HL-60/S4 treated with retinoic acid at 250 ng/mL for 4 days and 3 days (cell line): Measurements from ENCODE around the gene INPP5D.

Source experiments
- in situ Hi-C: fragments of 300-500 bp; cut with MboI; formaldehyde crosslinking; loops from 2 replicates; pipeline ENCODE4 v1.7.0; 2022; ENCODE audit warnings: low sequenced_read_pairs

The INPP5D gene

GRCh38 chr2:233075141-233075965 is 15.2 kb downstream of the INPP5D start:
- in situ Hi-C loops: no loop called here

- in situ Hi-C loops: no loop called here
Measured at GRCh38 chr2:233075966-233076339, 15.8 kb downstream of the INPP5D start.

GRCh38 chr2:233076749-233077148 is 16.6 kb downstream of the INPP5D start:
- in situ Hi-C loops: no loop called here

- in situ Hi-C loops: no loop called here
Measured at GRCh38 chr2:233079473-233079877, 19.3 kb downstream of the INPP5D start.

- in situ Hi-C loops: no loop called here
Measured at GRCh38 chr2:233079953-233080835, 20.1 kb downstream of the INPP5D start.

- in situ Hi-C loops: no loop called here
Measured at GRCh38 chr2:233080836-233081229, 20.7 kb downstream of the INPP5D start.

- in situ Hi-C loops: no loop called here
Measured at GRCh38 chr2:233081232-233081730, 21.1 kb downstream of the INPP5D start.

GRCh38 chr2:233081731-233082221 is 21.6 kb downstream of the INPP5D start:
- in situ Hi-C loops: no loop called here

- in situ Hi-C loops: no loop called here
Measured at GRCh38 chr2:233082222-233082930, 22.2 kb downstream of the INPP5D start.

- in situ Hi-C loops: no loop called here
Measured at GRCh38 chr2:233082931-233083755, 23.0 kb downstream of the INPP5D start.

GRCh38 chr2:233083782-233084181 is 23.6 kb downstream of the INPP5D start:
- in situ Hi-C loops: no loop called here

- in situ Hi-C loops: no loop called here
Measured at GRCh38 chr2:233084488-233084887, 24.3 kb downstream of the INPP5D start.

GRCh38 chr2:233085037-233085838 is 25.1 kb downstream of the INPP5D start:
- in situ Hi-C loops: no loop called here

GRCh38 chr2:233085839-233086150 is 25.7 kb downstream of the INPP5D start:
- in situ Hi-C loops: no loop called here

- in situ Hi-C loops: no loop called here
Measured at GRCh38 chr2:233087713-233088112, 27.6 kb downstream of the INPP5D start.

GRCh38 chr2:233088972-233089345 is 28.8 kb downstream of the INPP5D start:
- in situ Hi-C loops: no loop called here

- in situ Hi-C loops: no loop called here
Measured at GRCh38 chr2:233089851-233090250, 29.7 kb downstream of the INPP5D start.

GRCh38 chr2:233090879-233091278 is 30.7 kb downstream of the INPP5D start:
- in situ Hi-C loops: no loop called here

GRCh38 chr2:233091595-233092375 is 31.6 kb downstream of the INPP5D start:
- in situ Hi-C loops: no loop called here
